ENCODE measurements around the gene FAM83G.

- TF ChIP-seq, protein P1, sequence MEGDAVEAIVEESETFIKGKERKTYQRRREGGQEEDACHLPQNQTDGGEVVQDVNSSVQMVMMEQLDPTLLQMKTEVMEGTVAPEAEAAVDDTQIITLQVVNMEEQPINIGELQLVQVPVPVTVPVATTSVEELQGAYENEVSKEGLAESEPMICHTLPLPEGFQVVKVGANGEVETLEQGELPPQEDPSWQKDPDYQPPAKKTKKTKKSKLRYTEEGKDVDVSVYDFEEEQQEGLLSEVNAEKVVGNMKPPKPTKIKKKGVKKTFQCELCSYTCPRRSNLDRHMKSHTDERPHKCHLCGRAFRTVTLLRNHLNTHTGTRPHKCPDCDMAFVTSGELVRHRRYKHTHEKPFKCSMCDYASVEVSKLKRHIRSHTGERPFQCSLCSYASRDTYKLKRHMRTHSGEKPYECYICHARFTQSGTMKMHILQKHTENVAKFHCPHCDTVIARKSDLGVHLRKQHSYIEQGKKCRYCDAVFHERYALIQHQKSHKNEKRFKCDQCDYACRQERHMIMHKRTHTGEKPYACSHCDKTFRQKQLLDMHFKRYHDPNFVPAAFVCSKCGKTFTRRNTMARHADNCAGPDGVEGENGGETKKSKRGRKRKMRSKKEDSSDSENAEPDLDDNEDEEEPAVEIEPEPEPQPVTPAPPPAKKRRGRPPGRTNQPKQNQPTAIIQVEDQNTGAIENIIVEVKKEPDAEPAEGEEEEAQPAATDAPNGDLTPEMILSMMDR (IDR thresholded peaks at IDR 0.05): no peak
- no peak for TF ChIP-seq POLR2A (IDR thresholded peaks at IDR 0.05)
These were observed 12.8 kb downstream of the FAM83G start for GRCh38 chr17:18991531-18992315.
